Hematopoietic multipotent progenitor cell (in vitro differentiated cells): ENCODE measurements around the gene CYP2W1. TPM values are rescaled to one million over a fixed set of nuclear protein-coding genes. Genes with fewer than 3 reads are reported as not detected.
A peak's percentile ranks its signal among the peaks of the same experiment; 100 is the strongest.

ENCODE experiments used
- DNase-seq, 3 donors: peaks; one replicate each; pipeline ENCODE4 v3.0.0-alpha.2; 2011 to 2015; ENCODE audit warnings: low read depth in 2 of 3, low spot score in 2 of 3
- total RNA-seq: library from RNA; depleted of rRNA; stranded (reverse); fragments of >200 nt; gene quantifications from one replicate; pipeline ENCODE4 v1.2.3, GENCODE V29; 2012

Gene CYP2W1
- total RNA-seq, 1 donor, result not detected

DNA sequence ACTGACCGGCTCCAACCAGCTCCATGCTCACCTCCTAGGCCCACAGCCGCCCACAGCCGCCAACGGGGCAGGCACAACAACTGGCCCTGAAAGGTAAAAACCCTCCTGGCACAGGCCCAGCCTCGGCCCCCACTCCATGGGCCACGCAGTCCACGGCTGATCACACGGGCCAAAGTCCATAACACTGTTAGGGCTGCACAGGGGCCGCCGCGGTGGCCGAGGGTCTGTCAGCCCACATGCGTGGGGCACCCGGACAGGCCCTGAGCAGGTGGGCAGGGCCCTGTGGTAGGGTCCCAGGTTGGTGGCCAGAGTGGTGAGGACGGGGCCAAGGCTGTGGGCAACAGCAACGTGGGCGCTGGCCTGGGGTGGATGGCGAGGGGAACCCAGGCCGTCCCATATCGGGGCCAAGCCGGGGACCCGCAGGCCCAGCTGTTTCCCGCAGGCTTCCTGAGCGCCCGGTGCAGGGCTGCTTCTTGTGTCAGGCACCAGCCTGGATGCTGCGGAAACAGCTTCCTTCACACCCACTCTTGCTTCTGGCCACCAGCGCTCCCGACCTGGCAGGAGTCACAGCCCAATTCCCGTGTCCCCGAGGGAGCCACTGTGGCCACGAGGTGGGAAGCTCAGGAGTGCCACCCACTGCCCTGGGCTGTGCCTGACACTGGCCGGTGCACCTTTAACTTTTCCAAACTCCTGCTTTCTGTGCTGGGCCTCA, 29.2 kb downstream of the CYP2W1 start:
- DNase-seq, result peak in 2 of 3 donors; percentile 69 to 82

DNA sequence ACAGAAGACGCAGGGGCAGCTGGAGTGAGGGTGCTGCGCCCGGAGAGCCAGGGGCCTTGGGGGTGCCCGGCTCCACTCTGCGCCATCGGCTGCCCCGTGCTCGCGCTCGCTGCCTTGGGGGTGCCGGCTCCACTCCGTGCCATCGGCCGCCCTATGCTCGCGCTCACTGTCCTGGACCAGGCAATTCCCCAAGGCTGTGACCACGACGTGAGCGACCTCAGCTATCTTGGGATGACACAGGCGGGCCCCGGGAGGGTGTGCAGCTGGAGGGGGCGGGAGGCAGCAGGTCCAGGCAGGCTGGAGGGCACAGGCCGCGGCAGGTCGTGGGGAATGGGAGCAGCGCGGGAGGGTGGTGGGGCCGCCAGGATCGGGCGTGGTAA, 29.7 kb downstream of the CYP2W1 start:
- DNase-seq, result no peak

DNA sequence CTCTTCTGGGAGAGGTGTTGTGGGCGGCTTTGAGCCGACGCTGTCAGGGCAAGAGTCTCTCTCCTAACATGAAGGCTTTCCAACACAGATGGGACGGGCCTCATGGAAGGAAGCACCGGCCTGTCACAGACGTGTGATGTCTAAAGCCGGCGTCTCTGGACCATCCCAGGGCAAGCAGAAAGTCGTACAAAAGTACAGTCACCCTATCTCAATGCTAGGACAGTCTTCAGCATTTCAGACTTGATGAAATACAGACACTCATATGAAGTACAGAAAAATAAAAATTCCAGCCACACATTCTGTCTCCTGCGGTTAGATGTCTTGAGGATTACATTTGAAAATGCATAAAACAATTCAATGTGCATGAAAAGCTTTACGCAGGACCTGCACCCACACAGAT, 30.6 kb downstream of the CYP2W1 start:
- DNase-seq, result no peak

- DNase-seq, result no peak
These were observed 31.7 kb downstream of the CYP2W1 start for GRCh38 chr7:1014681-1015080.

DNA sequence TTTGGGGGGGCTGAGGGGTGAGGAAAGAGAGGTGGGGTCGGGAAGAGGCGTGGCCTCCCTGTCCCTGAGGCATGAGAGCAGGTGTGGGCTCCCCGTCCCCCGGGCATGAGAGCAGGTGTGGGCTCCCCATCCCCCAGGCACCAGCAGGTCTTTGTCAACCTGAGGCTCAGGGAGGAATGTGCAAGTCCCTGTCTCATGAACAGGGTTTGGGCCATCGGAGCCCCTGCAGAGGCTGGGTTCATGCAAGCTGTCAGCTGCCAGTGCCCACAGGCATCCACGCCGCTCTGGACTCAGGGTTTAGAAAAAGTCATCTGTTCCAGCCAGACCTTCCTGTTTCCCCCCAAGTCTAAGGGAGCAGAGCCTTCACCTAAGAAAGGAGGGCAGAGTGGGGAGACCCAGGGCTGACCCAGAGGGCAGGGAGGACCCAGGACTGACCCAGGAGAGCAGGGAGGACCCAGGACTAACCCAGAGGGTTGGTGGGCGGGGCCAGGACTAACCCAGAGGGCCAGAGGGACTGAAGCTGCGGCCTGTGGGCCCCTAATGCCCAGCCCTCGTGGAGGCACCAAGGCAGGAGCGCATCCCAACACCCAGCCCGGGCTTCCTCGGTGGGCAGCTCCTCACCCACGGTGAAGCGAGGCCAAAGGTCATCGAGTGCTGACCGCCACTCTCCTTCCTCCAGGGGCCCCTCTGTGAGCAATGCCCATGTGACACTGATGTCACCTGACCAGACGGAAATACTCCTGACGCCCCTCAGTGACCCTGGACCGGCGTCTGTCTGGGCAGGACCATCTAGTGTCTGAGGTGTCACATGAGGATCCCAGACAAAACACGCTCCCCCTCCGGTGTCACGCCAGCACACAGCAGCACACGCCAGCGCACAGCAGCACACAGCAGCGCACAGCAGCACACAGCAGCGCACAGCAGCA, 32.5 kb downstream of the CYP2W1 start:
- DNase-seq, result no peak

- DNase-seq, result no peak
These were observed 33.9 kb downstream of the CYP2W1 start for GRCh38 chr7:1016577-1017531.

GRCh38 chr7:1017586-1018333, 34.8 kb downstream of the CYP2W1 start:
- no peak for DNase-seq

GRCh38 chr7:1018334-1018695, 35.3 kb downstream of the CYP2W1 start:
- DNase-seq, result no peak

DNA sequence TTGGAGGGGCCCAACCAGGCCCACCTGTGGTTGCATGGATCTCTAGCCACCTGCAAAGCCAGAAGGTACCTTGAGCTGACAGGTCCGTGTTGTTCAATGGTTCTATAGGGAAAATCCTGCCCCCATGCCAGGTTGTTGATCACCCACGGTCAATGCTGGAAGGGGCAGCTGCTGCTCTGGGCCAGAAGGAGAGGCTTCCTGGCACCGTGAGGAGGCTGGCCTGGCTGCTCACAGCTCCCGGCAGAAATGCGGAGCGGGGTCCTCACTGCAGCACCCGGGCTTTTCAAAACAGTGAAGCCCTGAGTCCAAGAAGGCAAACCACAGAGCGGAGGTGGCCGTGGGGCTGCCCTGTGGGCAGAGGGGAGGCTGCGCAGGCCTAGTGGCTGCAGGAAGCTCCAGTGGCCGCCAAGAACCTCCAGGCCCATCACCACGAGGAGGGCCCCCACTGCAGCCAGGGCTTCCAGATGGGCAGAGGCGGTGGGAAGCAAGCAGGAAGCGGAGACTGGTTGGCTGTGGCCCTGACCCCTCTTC, 36.3 kb downstream of the CYP2W1 start:
- no peak for DNase-seq

DNA sequence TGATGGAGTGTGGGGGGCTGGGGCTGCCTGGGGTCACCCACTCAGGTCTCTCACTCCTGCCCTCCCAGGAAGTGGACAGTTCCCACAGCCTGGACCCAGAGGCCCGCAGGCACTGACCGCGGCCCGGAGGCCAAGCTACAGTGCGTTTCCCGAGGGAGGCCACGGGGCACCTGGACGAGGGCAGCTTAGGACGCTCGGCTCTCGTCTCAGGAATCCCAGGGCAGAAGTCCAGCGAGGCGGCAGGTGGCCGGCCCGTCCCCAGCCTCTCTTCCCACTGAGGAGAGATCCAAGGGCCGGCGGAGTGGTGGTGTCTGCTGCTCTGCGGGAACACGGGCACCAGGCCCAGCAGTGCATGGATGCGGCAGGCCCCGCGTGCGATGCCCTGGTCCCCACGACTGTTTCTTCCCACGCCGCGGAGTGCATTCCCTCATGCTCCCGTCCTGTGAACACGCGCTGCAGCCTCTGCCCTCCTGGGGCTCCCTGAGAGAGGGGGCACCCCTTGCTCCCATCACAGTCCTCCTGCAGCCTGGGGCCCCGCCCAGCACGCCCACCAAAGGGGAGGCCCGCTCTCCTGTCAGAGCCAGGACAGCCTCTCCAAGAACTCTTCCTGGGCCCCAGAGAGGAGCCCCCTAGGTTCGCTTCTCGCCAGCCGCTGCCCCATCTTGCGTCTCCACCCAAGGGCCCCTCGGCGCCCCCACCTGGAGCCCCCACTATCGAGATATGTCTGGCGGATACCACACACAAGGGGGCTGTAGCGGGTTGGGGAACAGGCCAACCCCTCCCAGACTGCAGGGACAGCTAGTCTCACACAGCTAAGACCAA, 37.0 kb downstream of the CYP2W1 start:
- no peak for DNase-seq

GRCh38 chr7:1020849-1021251, 37.9 kb downstream of the CYP2W1 start:
- DNase-seq, result no peak

- no peak for DNase-seq
These were observed 38.4 kb downstream of the CYP2W1 start for GRCh38 chr7:1021366-1021765.

DNA sequence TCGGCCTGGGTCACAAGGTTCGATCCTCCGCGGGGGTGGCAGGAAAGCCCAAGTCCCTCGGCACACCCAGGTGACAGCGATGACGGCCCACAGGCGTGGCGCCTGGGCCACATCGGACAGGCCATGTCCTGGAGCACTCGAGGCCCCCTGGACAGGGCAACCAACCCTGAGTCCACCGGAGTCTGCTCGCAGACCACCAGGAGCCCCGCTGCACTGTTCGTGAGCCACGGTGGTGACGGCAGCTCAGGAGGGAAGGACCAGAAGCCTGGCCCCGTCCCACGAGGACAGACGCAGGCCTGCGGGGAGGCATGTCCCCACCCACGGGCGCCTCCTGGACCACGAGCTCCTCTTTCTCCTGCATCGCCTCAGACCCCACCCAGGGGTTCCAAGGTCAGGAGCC, 39.0 kb downstream of the CYP2W1 start:
- DNase-seq, result no peak

DNA sequence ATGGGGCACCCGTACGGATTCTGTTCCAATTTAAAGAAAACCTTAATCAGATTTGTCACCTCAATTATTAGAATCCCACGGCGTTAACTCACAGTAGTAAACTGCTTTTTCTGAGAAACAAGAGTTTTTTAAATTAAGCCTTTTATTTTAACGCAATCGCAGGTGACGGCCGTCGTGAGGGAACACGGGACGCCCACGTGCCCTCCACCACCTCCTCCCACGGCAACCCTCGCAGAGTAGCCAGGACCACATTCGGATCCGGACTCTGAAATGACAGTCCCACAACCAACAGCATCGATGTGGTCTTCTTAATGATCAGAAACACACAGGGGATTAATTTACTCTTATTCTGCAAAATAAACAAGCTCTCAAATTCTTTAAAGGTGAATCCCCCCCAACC, 39.4 kb downstream of the CYP2W1 start:
- DNase-seq, result no peak

DNA sequence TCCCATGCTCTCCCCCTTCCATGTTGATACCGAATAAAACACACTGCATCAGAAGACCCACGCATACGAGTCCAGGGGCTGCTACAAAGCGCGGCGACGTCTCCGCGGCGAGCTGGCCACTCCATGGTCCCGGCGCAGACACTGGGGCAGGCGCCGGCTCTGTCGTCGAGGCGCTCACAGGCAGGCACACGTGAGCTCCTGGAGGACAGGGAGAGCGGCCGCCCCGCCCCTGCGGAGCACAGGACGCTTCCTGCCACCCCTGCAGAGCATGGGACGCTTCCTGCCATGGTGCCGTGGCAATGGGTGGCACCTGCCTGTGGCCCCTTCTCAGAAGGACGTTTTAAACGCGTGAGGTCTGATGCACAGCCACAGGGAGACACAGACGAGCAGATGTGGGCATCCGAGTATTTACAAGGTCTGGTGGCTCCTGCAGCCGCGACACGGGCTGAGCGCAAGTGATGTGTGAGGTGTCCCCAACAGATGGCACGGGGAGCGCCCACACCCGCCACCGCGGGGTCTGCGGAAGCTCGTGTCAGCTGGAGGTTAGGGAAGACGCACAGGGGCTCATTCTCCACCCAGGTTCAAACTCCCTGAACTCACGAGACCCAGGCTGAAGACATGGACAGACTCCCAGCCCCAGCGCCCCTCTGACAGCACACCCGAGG, 40.0 kb downstream of the CYP2W1 start:
- no peak for DNase-seq

DNA sequence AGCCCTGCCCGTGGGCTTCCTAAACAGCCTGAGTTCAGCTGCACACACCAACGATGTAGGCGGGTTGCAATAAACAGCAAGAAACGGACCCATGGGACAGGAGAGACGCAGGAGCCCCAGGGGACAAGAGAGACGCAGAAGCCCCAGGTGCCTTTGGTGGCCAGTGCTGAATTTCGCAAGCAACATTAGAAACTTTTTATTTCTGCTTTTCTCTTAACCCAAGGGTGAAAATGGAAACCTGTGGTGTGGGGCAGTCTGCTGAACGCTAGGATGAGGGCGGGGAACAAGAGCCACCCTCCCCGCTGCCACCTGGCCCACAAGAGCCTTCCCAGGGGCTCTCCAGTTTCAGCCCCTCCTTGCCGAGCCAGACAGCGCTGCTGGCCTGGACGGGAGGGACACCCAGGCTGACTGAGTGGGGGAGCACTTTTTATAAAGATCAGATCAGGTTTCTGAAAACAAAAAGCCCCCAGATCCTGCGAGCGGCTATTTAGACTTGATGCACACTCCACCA, 41.4 kb downstream of the CYP2W1 start:
- DNase-seq, result peak in 1 of 3 donors; percentile 21

DNA sequence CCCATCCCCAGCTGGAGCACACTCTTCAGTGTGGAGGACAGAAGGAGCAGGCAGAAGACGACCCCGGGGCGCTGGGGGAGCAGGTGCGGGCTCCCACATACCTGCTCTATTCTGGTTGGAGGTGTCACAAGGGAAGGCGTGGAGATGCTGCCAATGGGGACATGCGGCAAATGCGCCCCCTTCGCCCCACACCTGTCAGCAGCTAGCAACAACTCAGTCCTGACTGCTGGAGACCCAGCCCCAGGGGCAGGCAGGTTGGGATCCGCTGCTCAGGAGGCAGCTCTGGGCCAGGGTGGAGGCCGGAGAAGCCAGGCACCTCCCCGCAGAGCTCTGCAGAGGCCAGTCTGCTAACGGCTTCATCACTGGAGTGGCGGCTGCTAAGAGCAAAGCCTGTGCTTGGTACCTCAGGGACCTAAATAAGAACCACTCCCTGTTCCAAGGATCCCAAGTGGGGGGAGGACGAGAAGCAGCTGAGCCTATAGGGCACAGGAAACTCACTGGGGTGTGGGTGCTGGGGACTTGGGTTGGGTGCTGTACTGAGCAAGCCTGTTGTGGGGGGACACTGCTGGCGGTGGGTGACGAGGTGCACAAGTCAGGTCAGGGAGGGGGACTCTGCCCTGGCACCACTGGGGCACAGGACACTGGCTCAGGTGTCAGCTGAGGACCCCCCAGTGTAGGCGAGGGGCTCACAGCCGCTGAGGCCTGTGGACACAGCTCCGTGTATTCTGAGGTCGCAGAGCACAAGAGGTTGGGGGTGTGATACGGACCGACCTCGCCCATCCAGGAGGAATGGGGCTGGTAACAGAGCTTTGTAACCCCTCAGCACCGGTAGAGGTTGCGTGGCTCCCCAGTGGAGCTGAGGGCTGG, 42.1 kb downstream of the CYP2W1 start:
- no peak for DNase-seq
